ENCODE data around the gene AHCYL2. TPM values are rescaled to one million over a fixed set of nuclear protein-coding genes. Genes with fewer than 3 reads are reported as not detected.

The AHCYL2 gene
- total RNA-seq, 1 experiment from 2014 or later = 25.6 TPM

DNA sequence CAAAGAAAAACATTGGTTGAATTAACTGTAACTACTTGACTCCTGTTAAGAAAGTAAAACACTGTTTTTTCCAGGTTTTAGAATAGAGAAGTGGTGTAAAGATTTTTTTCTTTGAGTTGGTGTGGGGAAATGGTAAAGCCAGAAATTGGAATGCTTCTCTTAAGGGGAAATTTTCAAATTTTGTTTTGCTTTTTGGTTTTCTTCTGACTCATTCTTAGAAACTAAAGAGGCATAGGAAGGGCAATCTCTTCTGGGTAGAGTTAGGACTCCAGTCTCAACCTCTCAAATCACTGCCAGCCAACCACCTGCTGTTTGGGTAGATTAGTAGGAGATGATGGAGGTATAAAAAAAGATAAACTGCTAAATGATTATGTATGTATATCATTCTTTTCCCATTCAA, 161.7 kb downstream of the AHCYL2 start (continued):
- TF ChIP-seq, protein P1, sequence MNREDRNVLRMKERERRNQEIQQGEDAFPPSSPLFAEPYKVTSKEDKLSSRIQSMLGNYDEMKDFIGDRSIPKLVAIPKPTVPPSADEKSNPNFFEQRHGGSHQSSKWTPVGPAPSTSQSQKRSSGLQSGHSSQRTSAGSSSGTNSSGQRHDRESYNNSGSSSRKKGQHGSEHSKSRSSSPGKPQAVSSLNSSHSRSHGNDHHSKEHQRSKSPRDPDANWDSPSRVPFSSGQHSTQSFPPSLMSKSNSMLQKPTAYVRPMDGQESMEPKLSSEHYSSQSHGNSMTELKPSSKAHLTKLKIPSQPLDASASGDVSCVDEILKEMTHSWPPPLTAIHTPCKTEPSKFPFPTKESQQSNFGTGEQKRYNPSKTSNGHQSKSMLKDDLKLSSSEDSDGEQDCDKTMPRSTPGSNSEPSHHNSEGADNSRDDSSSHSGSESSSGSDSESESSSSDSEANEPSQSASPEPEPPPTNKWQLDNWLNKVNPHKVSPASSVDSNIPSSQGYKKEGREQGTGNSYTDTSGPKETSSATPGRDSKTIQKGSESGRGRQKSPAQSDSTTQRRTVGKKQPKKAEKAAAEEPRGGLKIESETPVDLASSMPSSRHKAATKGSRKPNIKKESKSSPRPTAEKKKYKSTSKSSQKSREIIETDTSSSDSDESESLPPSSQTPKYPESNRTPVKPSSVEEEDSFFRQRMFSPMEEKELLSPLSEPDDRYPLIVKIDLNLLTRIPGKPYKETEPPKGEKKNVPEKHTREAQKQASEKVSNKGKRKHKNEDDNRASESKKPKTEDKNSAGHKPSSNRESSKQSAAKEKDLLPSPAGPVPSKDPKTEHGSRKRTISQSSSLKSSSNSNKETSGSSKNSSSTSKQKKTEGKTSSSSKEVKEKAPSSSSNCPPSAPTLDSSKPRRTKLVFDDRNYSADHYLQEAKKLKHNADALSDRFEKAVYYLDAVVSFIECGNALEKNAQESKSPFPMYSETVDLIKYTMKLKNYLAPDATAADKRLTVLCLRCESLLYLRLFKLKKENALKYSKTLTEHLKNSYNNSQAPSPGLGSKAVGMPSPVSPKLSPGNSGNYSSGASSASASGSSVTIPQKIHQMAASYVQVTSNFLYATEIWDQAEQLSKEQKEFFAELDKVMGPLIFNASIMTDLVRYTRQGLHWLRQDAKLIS (CRISPR knock-in tag; IDR thresholded peaks at IDR 0.05; ENCODE audit: borderline replicate concordance) = no peak
- TF ChIP-seq ZNF671 (CRISPR knock-in tag; IDR thresholded peaks at IDR 0.05) (no peak), NFYB (CRISPR knock-in tag; conservative IDR thresholded peaks at IDR 0.05; ENCODE audit: low read depth) (no peak)

DNA sequence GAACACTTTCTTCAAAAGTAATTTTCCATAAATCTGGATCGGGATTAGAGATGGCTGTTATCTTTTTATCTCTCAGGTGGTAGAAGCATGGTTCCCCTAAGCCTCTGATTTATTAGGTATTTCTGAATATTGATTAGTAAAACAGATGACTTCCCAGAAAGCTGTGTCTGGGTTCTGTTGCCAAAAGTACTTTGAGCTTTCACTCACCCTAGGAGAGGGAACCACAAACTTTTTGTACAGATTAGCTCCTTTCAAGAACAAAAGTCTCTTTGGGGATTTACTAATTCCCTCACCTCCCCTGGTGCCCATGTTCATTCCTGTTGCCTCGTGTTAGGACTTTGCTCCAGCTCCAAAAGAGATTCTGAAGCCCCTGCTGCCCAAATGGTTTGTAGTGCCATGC, 162.7 kb downstream of the AHCYL2 start:
- Mint-ChIP-seq H3K4me3 (no peak overlapping the region), H3K9me3 (no peaks in the 10 kb centered on the region), H3K27ac (peak overlapping the region; percentile 85), H3K36me3 (no peaks in the 10 kb centered on the region), H3K27me3 (ENCODE audit: low read depth) (no peaks in the 10 kb centered on the region), H3K4me1 (peaks cover 37% of the 10 kb centered on the region)
- no peak for ATAC-seq
- DNase-seq (ENCODE audit: low spot score) = no peak
- ChIA-PET CTCF (interaction anchor here (1.4 to 1.8 kb wide), 4 partner anchors 12 to 177 kb away, joined by 4 to 15 read pairs (median 8); no protein-coding TSS in a partner anchor), POLR2A (interaction anchor here (1.4 kb wide), 1 partner anchor 46 kb away, joined by 5 read pairs; the partner anchor contains the start of gene STRIP2)
- no peak for TF ChIP-seq ZNF121 (CRISPR knock-in tag; IDR thresholded peaks at IDR 0.05)
- TF ChIP-seq, protein P2, sequence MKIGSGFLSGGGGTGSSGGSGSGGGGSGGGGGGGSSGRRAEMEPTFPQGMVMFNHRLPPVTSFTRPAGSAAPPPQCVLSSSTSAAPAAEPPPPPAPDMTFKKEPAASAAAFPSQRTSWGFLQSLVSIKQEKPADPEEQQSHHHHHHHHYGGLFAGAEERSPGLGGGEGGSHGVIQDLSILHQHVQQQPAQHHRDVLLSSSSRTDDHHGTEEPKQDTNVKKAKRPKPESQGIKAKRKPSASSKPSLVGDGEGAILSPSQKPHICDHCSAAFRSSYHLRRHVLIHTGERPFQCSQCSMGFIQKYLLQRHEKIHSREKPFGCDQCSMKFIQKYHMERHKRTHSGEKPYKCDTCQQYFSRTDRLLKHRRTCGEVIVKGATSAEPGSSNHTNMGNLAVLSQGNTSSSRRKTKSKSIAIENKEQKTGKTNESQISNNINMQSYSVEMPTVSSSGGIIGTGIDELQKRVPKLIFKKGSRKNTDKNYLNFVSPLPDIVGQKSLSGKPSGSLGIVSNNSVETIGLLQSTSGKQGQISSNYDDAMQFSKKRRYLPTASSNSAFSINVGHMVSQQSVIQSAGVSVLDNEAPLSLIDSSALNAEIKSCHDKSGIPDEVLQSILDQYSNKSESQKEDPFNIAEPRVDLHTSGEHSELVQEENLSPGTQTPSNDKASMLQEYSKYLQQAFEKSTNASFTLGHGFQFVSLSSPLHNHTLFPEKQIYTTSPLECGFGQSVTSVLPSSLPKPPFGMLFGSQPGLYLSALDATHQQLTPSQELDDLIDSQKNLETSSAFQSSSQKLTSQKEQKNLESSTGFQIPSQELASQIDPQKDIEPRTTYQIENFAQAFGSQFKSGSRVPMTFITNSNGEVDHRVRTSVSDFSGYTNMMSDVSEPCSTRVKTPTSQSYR (CRISPR knock-in tag; IDR thresholded peaks at IDR 0.05) = no peak
- TF ChIP-seq, protein P3, sequence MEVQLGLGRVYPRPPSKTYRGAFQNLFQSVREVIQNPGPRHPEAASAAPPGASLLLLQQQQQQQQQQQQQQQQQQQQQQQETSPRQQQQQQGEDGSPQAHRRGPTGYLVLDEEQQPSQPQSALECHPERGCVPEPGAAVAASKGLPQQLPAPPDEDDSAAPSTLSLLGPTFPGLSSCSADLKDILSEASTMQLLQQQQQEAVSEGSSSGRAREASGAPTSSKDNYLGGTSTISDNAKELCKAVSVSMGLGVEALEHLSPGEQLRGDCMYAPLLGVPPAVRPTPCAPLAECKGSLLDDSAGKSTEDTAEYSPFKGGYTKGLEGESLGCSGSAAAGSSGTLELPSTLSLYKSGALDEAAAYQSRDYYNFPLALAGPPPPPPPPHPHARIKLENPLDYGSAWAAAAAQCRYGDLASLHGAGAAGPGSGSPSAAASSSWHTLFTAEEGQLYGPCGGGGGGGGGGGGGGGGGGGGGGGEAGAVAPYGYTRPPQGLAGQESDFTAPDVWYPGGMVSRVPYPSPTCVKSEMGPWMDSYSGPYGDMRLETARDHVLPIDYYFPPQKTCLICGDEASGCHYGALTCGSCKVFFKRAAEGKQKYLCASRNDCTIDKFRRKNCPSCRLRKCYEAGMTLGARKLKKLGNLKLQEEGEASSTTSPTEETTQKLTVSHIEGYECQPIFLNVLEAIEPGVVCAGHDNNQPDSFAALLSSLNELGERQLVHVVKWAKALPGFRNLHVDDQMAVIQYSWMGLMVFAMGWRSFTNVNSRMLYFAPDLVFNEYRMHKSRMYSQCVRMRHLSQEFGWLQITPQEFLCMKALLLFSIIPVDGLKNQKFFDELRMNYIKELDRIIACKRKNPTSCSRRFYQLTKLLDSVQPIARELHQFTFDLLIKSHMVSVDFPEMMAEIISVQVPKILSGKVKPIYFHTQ (CRISPR knock-in tag; IDR thresholded peaks at IDR 0.05) = no peak
- no peak for TF ChIP-seq TCF7 (CRISPR knock-in tag; IDR thresholded peaks at IDR 0.05; ENCODE audit: low read depth)
- no peak for TF ChIP-seq FOXK1 (CRISPR knock-in tag; IDR thresholded peaks at IDR 0.05)
- TF ChIP-seq, protein P4, sequence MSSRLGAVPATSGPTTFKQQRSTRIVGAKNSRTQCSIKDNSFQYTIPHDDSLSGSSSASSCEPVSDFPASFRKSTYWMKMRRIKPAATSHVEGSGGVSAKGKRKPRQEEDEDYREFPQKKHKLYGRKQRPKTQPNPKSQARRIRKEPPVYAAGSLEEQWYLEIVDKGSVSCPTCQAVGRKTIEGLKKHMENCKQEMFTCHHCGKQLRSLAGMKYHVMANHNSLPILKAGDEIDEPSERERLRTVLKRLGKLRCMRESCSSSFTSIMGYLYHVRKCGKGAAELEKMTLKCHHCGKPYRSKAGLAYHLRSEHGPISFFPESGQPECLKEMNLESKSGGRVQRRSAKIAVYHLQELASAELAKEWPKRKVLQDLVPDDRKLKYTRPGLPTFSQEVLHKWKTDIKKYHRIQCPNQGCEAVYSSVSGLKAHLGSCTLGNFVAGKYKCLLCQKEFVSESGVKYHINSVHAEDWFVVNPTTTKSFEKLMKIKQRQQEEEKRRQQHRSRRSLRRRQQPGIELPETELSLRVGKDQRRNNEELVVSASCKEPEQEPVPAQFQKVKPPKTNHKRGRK (CRISPR knock-in tag; IDR thresholded peaks at IDR 0.05; ENCODE audit: borderline replicate concordance) = no peak
- TF ChIP-seq, protein P5, sequence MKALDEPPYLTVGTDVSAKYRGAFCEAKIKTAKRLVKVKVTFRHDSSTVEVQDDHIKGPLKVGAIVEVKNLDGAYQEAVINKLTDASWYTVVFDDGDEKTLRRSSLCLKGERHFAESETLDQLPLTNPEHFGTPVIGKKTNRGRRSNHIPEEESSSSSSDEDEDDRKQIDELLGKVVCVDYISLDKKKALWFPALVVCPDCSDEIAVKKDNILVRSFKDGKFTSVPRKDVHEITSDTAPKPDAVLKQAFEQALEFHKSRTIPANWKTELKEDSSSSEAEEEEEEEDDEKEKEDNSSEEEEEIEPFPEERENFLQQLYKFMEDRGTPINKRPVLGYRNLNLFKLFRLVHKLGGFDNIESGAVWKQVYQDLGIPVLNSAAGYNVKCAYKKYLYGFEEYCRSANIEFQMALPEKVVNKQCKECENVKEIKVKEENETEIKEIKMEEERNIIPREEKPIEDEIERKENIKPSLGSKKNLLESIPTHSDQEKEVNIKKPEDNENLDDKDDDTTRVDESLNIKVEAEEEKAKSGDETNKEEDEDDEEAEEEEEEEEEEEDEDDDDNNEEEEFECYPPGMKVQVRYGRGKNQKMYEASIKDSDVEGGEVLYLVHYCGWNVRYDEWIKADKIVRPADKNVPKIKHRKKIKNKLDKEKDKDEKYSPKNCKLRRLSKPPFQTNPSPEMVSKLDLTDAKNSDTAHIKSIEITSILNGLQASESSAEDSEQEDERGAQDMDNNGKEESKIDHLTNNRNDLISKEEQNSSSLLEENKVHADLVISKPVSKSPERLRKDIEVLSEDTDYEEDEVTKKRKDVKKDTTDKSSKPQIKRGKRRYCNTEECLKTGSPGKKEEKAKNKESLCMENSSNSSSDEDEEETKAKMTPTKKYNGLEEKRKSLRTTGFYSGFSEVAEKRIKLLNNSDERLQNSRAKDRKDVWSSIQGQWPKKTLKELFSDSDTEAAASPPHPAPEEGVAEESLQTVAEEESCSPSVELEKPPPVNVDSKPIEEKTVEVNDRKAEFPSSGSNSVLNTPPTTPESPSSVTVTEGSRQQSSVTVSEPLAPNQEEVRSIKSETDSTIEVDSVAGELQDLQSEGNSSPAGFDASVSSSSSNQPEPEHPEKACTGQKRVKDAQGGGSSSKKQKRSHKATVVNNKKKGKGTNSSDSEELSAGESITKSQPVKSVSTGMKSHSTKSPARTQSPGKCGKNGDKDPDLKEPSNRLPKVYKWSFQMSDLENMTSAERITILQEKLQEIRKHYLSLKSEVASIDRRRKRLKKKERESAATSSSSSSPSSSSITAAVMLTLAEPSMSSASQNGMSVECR (CRISPR knock-in tag; IDR thresholded peaks at IDR 0.05; ENCODE audit: borderline replicate concordance) = no peak
- no peak for TF ChIP-seq ZNF219 (CRISPR knock-in tag; IDR thresholded peaks at IDR 0.05; ENCODE audit: borderline replicate concordance)
- TF ChIP-seq ZNF671 (CRISPR knock-in tag; IDR thresholded peaks at IDR 0.05) = no peak
- TF ChIP-seq IRF2 (CRISPR knock-in tag; IDR thresholded peaks at IDR 0.05; ENCODE audit: borderline replicate concordance, low read depth) = no peak
- TF ChIP-seq TEAD1 (CRISPR knock-in tag; IDR thresholded peaks at IDR 0.05) = no peak
- TF ChIP-seq ZNF232 (CRISPR knock-in tag; IDR thresholded peaks at IDR 0.05) = no peak
- TF ChIP-seq NFATC4 (CRISPR knock-in tag; IDR thresholded peaks at IDR 0.05) = no peak
- TF ChIP-seq, protein P6, sequence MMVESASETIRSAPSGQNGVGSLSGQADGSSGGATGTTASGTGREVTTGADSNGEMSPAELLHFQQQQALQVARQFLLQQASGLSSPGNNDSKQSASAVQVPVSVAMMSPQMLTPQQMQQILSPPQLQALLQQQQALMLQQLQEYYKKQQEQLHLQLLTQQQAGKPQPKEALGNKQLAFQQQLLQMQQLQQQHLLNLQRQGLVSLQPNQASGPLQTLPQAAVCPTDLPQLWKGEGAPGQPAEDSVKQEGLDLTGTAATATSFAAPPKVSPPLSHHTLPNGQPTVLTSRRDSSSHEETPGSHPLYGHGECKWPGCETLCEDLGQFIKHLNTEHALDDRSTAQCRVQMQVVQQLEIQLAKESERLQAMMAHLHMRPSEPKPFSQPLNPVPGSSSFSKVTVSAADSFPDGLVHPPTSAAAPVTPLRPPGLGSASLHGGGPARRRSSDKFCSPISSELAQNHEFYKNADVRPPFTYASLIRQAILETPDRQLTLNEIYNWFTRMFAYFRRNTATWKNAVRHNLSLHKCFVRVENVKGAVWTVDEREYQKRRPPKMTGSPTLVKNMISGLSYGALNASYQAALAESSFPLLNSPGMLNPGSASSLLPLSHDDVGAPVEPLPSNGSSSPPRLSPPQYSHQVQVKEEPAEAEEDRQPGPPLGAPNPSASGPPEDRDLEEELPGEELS (CRISPR knock-in tag; IDR thresholded peaks at IDR 0.05) = no peak
